ENCODE results near the gene C2orf78. TPM values are rescaled to one million over a fixed set of nuclear protein-coding genes. Genes with fewer than 3 reads are reported as not detected.
A peak's percentile ranks its signal among the peaks of the same experiment; 100 is the strongest.

Gene C2orf78
- total and polyA plus RNA-seq, 2 donors (not counting 3 experiments of a cell fraction or from before 2014, with no cell fraction given), result not detected

DNA sequence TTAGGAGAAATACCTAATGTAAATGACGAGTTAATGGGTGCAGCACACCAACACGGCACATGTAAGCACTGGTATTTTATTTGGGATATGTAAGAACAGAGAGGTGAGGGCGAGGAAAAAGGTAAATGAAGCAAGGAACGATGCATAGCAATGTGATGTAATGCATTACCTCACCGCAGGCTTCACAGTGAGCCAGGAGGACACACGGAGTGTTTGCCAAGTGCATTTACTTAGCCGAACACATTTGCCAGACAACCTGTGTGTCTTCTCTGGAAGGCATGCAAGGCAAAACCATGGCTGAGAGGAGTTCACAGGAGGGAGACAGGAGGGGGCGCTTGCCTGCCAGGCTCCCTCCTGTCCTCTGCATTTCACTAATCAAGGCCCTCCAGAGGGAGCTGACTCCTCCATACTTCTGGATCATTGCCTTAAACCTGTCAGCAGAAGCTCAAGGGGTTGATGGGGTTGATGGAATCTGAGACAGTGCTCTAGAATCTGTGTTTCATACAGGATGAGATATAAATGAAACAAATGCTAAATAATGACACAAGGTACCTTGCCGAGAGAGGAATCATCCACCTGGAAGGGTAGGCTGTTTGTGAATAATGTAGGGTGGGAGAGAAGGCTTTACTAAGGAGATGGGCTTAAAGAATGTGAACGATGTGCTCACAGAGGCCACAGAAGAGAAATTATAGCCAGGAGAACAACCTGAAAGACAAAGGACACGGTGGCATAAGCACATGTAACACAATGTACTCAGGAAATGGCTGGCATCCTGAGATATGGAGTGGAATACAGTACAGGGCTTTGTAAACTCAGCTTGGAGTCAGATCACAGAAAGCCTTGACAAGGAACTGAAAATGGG is 37.7 kb upstream of the C2orf78 start:
- no peak for TF ChIP-seq MYC (IDR thresholded peaks at IDR 0.05; ENCODE audit: low read depth, low read length)
- peak; percentile 47 for TF ChIP-seq POLR2AphosphoS5 (IDR thresholded peaks at IDR 0.05; ENCODE audit: insufficient read depth, low read depth, low read length)
- peak; percentile 44 for TF ChIP-seq GATA2 (IDR thresholded peaks at IDR 0.05; ENCODE audit: insufficient read depth, insufficient read length, low read depth, low read length)
- no peak for TF ChIP-seq POLR2A (IDR thresholded peaks at IDR 0.05; ENCODE audit: low read depth, low read length)
- TF ChIP-seq, protein P1, sequence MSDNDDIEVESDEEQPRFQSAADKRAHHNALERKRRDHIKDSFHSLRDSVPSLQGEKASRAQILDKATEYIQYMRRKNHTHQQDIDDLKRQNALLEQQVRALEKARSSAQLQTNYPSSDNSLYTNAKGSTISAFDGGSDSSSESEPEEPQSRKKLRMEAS (IDR thresholded peaks at IDR 0.05; ENCODE audit: insufficient read depth, insufficient read length), result peak; percentile 29
- TF ChIP-seq EZH2 (IDR thresholded peaks at IDR 0.05; ENCODE audit: borderline replicate concordance, low read depth, low read length, severe bottlenecking), result no peak
- no peak for TF ChIP-seq JUN (IDR thresholded peaks at IDR 0.05; ENCODE audit: borderline replicate concordance, insufficient read depth, insufficient read length, low read depth)
- no peak for TF ChIP-seq FOS (IDR thresholded peaks at IDR 0.05; ENCODE audit: borderline replicate concordance, insufficient read depth, low read length)
- TF ChIP-seq, protein P2, sequence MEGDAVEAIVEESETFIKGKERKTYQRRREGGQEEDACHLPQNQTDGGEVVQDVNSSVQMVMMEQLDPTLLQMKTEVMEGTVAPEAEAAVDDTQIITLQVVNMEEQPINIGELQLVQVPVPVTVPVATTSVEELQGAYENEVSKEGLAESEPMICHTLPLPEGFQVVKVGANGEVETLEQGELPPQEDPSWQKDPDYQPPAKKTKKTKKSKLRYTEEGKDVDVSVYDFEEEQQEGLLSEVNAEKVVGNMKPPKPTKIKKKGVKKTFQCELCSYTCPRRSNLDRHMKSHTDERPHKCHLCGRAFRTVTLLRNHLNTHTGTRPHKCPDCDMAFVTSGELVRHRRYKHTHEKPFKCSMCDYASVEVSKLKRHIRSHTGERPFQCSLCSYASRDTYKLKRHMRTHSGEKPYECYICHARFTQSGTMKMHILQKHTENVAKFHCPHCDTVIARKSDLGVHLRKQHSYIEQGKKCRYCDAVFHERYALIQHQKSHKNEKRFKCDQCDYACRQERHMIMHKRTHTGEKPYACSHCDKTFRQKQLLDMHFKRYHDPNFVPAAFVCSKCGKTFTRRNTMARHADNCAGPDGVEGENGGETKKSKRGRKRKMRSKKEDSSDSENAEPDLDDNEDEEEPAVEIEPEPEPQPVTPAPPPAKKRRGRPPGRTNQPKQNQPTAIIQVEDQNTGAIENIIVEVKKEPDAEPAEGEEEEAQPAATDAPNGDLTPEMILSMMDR (IDR thresholded peaks at IDR 0.05; ENCODE audit: extremely low read depth in 1 of 2, insufficient read depth in 1 of 2, low read depth in 1 of 2, low read length in 2 of 2), result peak; percentile 14 to 30
- Histone ChIP-seq H3K79me2 (ENCODE audit: control insufficient read depth, insufficient read depth, low read length) (no peaks in the 10 kb centered on the region), H3K36me3 (ENCODE audit: control insufficient read depth in 2 of 2, extremely low read depth in 1 of 2, insufficient read depth in 2 of 2, low read length in 2 of 2) (no peaks in the 10 kb centered on the region), H3K4me2 (ENCODE audit: insufficient read depth, low read length) (peak overlapping the region; percentile 66), H4K20me1 (replicated peaks; ENCODE audit: control insufficient read depth, extremely low read depth, insufficient read depth, low read length) (no peaks in the 10 kb centered on the region), H3K4me3 (replicated peaks in 1 of 3; ENCODE audit: insufficient read depth in 1 of 3, low read depth in 1 of 3, low read length in 3 of 3) (no peak overlapping the region), H3K4me1 (ENCODE audit: control insufficient read depth, extremely low read depth, insufficient read depth, low read length) (peaks cover 17% of the 10 kb centered on the region), H3K9me3 (replicated peaks; ENCODE audit: control insufficient read depth, insufficient read depth, low read length) (no peaks in the 10 kb centered on the region), H2AFZ (ENCODE audit: low read depth, low read length) (peak overlapping the region; percentile 45), H3K27ac (ENCODE audit: insufficient read depth, low read depth, low read length) (peak overlapping the region; percentile 91), H3K27me3 (ENCODE audit: control insufficient read depth in 2 of 2, insufficient read depth in 2 of 2, low read length in 2 of 2) (no peaks in the 10 kb centered on the region), H3K9ac (replicated peaks; ENCODE audit: extremely low read depth, insufficient read depth, low read length) (peak overlapping the region; percentile 43), H3K9me1 (replicated peaks; ENCODE audit: control insufficient read depth, extremely low read depth, insufficient read depth, low read length) (no peaks in the 10 kb centered on the region)
- ChIA-PET CTCF (interaction anchor here (0.6 to 2.0 kb wide), 6 partner anchors 8 to 840 kb away, joined by 3 to 9 read pairs (median 3); partner anchors contain the start of gene TPRKB), POLR2A (interaction anchor here (2.0 kb wide), 1 partner anchor 9 kb away, joined by 11 read pairs; the partner anchor contains the start of gene TPRKB)
- no TSS peak for BruUV-seq (replicated peaks)
- DNase-seq (ENCODE audit: low read depth, low spot score), result peak; percentile 94
- intact Hi-C loops (cut with micrococcal nuclease), result loop anchor here (1.0 kb wide), 2 partner anchors 9 to 34 kb away; partner anchors contain the start of genes DUSP11 and TPRKB
- dilution Hi-C loops (cut with MboI; ENCODE audit: extremely low pct_ligation_motif_present, low sequenced_read_pairs), result no loop called here
- peak; percentile 94 for FAIRE-seq
